HepG2 (cell line): Measurements from ENCODE around the gene DLG1.

Experiments
- GATAD2A ChIP-seq: IDR thresholded peaks from 2 replicates; pipeline ENCODE4 v1.6.1; 2016
- KDM1A ChIP-seq: IDR thresholded peaks from 2 replicates; pipeline ENCODE4 v1.6.1; 2016; ENCODE audit warnings: missing compliant biosample characterization
- MAX ChIP-seq: IDR thresholded peaks from 2 replicates; pipeline ENCODE4 v1.6.1; 2012; ENCODE audit warnings: inconsistent platforms
- POLR2AphosphoS5 ChIP-seq: IDR thresholded peaks from 2 replicates; pipeline ENCODE4 v1.6.1; 2012; ENCODE audit warnings: low read depth, low read length
- RFX5 ChIP-seq: IDR thresholded peaks from 2 replicates; pipeline ENCODE4 v1.6.1; 2011; ENCODE audit warnings: low read depth, low read length, improper control_type of control experiment
- TAF1 ChIP-seq: sonication (generic); formaldehyde crosslinking; IDR thresholded peaks from 2 replicates; pipeline ENCODE4 v1.4.0; 2020; ENCODE audit warnings: missing genetic modification reagents
- ZNF879 ChIP-seq: sonication (generic); formaldehyde crosslinking; IDR thresholded peaks from 2 replicates; pipeline ENCODE4 v1.8.1; 2023; ENCODE audit warnings: missing genetic modification reagents

- no peak for TF ChIP-seq TAF1 (CRISPR knock-in tag)
- TF ChIP-seq KDM1A (CRISPR knock-in tag): no peak
- TF ChIP-seq ZNF879 (CRISPR knock-in tag): no peak
- TF ChIP-seq MAX: no peak
- no peak for TF ChIP-seq POLR2AphosphoS5
- TF ChIP-seq RFX5: no peak
- no peak for TF ChIP-seq GATAD2A (CRISPR knock-in tag)
Observed at GRCh38 chr3:197085137-197085536, 213.3 kb downstream of the DLG1 start.
